MG63 (cell line): ENCODE measurements around the gene MYBL2. TPM values are rescaled to one million over a fixed set of nuclear protein-coding genes. Genes with fewer than 3 reads are reported as not detected.
A peak's percentile ranks its signal among the peaks of the same experiment; 100 is the strongest.

ENCODE experiments used
- DNase-seq: peaks from one replicate; pipeline ENCODE4 v3.0.0-alpha.2; 2020
- H3K27me3 ChIP-seq: fragments of 250-450 bp; sonication (Bioruptor Pico); 2 replicates; pipeline ENCODE4 v1.5.1; 2020; ENCODE audit warnings: mild to moderate bottlenecking, moderate library complexity
- H3K36me3 ChIP-seq: fragments of 250-450 bp; sonication (Bioruptor Pico); 2 replicates; pipeline ENCODE4 v1.5.1; 2020; ENCODE audit warnings: mild to moderate bottlenecking, moderate library complexity
- H3K4me3 ChIP-seq: fragments of 250-450 bp; sonication (Bioruptor Pico); 2 replicates; pipeline ENCODE4 v1.5.1; 2020; ENCODE audit warnings: mild to moderate bottlenecking, moderate library complexity
- H3K9me3 ChIP-seq: fragments of 250-450 bp; sonication (Bioruptor Pico); 2 replicates; pipeline ENCODE4 v1.5.1; 2020; ENCODE audit warnings: mild to moderate bottlenecking, moderate library complexity
- total RNA-seq: library from RNA; depleted of rRNA; stranded (reverse); fragments of >200 nt; shearing (Covaris generic); gene quantifications from 2 replicates; pipeline ENCODE4 v1.2.3, GENCODE V29; 2014; ENCODE audit warnings: low replicate concordance

MYBL2 gene
- total RNA-seq, 1 experiment from 2014 or later: 30.5 TPM

DNA sequence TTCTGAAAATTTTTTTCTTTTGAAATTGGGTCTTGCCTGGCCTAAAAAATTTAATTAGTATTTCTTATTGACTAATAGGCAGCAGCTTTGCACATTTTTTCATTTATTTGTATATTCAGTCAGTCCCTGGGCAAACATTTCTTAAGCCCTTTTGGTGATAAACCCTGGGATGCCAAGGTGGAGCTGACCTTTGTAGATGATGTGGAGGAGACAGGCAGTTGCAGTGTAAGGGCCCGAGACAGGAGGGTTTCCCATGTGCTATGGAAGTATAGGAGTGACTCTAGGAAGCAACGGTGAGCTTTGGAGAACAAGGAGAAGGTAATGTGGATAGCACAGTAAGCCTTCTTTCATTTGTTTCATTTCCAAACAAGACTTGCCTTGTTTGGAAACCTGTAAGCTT lies 3.5 kb downstream of the MYBL2 start:
- DNase-seq: no peak
- peaks cover 52% of the 10 kb centered on the region for H3K36me3 ChIP-seq
- H3K27me3 ChIP-seq: no peaks in the 10 kb centered on the region
- H3K9me3 ChIP-seq: no peaks in the 10 kb centered on the region
- H3K4me3 ChIP-seq: no peak overlapping the region

DNA sequence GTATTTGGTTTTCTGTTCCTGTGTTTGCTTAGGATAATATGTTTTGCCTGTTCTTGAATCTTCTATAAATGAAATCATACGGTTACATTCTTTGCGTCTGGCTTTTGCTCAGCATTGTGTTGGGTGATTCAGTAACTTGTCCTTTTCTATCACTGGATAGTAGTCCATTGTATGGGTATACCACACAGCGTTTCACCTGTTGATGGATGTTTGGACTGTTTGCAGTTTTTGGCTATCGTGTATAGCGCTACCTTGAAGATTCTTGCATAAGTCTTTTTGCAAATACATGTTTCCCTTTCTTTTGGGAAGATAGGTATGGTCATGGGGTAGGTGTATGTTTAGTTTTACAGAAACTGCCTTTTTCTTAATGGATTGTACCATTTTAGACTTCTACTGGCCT lies 9.5 kb downstream of the MYBL2 start:
- no peaks in the 10 kb centered on the region for H3K9me3 ChIP-seq
- no peak for DNase-seq
- H3K27me3 ChIP-seq: no peaks in the 10 kb centered on the region
- H3K4me3 ChIP-seq: no peak overlapping the region
- H3K36me3 ChIP-seq: peaks cover 59% of the 10 kb centered on the region

DNA sequence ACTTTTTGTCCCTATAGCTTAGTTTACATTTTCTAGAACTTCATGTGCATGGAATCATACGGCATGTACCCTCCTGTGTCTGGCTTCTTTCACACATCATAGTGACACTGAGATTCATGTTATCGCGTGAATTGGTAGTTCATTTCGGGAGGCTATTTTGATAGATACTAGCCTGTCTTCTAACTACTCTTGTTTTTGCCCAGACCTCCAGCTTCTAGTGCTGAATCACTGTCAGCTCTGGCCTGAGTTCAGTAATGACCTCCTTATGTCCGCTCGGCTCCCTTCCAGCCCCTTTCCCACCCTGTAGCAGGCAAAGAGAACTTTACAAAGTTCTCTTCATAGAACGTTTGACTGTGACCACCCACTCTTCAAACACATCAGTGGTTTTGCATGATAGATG lies 14.1 kb downstream of the MYBL2 start:
- Histone ChIP-seq H3K27me3 (no peaks in the 10 kb centered on the region), H3K36me3 (peaks cover 54% of the 10 kb centered on the region), H3K9me3 (no peaks in the 10 kb centered on the region), H3K4me3 (no peak overlapping the region)
- DNase-seq: no peak

DNA sequence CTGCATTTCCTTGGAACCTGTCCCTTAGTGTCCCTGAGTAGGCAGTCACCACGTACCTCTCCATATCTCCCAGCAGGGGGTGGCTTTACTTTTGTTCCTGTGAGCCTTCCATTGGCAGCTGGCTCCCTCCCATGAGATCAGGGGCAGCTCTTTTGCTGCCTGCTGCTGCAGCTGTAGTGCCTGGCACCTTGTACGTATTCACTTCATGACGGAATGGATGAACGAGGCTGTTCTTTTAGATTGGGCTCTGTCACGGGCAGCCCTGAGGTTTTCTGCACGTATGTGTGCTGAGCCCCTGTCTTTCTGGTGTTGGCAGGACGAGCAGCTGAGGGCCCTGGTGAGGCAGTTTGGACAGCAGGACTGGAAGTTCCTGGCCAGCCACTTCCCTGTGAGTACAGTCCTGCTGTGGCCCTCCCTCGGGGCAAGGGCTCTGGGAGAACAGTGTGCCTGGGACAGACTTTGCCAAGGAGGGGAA lies 14.6 kb downstream of the MYBL2 start:
- H3K4me3 ChIP-seq: no peak overlapping the region
- H3K9me3 ChIP-seq: no peaks in the 10 kb centered on the region
- no peak for DNase-seq
- H3K27me3 ChIP-seq: no peaks in the 10 kb centered on the region
- peaks cover 53% of the 10 kb centered on the region for H3K36me3 ChIP-seq

DNA sequence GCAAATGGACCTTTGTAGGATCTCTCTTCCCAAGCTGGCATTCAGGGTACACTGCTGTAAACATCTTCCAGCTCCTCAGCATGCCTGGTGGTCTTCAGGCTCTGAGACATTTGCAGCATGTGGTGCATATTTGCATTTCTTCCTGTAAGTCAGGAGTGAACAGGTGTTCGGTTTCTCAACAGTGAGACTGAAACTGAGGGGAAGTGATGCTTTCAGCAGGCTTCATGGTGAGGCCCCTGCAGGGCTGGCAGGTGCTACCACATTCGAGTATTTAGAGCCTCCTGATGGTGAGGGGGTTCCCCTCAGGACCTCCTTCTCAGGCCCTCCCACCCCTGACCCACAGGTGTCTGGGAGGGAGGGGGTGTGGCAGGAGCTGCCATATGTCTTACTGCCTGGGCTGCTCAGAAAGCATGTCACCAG lies 15.1 kb downstream of the MYBL2 start:
- H3K4me3 ChIP-seq: no peak overlapping the region
- H3K9me3 ChIP-seq: no peaks in the 10 kb centered on the region
- DNase-seq: no peak
- peaks cover 53% of the 10 kb centered on the region for H3K36me3 ChIP-seq
- H3K27me3 ChIP-seq: no peaks in the 10 kb centered on the region

DNA sequence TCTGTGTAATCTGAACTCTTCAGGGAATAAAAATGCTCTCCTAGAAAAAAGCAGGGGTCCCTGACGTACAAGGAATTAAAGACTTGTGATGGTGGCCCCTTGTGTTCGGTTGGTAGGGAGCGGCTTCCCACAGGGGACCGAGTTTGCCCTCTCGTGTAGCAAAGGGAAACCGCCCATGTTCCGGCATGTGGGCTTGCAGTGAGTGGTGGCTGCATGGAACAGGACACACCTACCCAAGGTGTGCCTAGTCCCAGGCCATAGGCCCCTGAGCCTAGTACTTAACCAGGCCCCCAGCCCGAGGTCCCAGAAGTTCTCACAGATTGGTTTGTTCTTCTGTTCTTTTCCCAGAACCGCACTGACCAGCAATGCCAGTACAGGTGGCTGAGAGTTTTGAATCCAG lies 15.5 kb downstream of the MYBL2 start:
- Histone ChIP-seq H3K9me3 (no peaks in the 10 kb centered on the region), H3K27me3 (no peaks in the 10 kb centered on the region), H3K36me3 (peaks cover 54% of the 10 kb centered on the region), H3K4me3 (no peak overlapping the region)
- DNase-seq: no peak

DNA sequence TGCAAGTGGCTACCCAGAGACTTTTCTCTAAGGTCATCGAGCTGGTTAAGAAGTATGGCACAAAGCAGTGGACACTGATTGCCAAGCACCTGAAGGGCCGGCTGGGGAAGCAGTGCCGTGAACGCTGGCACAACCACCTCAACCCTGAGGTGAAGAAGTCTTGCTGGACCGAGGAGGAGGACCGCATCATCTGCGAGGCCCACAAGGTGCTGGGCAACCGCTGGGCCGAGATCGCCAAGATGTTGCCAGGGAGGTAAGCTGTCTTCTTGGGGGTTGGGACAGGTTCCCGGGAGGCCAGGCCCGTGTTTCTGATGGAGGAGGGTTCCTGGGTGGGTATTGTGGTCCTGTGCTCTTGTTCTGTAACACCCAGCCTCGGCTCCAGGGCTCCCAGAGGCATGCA lies 19.9 kb downstream of the MYBL2 start:
- Histone ChIP-seq H3K4me3 (no peak overlapping the region), H3K36me3 (peaks cover 48% of the 10 kb centered on the region), H3K27me3 (no peaks in the 10 kb centered on the region), H3K9me3 (no peaks in the 10 kb centered on the region)
- no peak for DNase-seq

DNA sequence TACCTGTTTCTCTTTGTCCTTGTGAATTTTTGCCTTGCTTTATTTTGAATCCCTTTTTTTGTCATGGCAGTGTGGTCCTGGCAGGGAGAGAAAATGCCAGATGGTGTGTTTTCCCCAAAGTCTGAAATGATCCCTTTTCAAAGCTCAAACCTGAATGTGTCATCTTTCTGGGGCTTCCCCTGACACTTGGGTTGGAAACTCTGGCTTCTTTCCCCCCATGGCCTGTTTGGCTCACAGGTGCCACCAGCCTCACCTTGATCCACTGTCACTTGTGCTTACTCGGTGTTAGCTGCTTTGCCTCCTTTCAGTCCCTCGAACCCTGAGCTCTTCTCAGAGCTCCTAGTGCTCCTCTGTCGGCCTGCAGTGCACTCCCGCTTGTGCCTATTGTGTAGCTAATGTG lies 22.3 kb downstream of the MYBL2 start:
- no peak overlapping the region for H3K4me3 ChIP-seq

DNA sequence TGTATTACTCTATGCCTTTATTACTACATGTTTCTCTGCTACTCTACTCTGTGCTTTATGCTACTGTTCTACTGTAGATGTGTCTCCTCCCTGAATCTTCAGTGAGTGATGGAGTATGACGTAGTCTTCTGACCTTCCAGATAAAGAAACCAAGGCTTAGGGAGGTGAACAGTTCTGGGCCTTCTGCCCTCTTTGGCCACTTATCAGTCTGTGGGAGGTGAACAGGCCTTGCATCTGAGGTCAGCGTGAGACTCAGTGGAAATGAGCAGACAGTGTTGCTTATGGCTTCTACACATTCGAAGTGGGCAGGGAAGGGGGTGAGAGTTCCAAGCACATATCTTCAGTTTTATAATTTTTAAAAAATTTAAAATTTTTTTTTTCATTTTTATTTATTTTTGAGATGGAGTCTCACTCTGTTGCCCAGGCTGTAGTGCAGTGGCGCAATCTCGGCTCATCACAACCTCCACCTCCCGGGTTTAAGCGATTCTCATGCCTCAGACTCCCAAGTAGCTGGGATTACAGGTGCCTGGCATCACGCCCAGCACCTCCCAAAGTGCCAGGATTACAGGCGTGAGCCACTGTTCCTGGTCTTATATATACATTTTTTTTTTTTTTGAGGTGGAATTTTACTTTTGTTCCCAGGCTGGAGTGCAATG lies 24.2 kb downstream of the MYBL2 start:
- no peaks in the 10 kb centered on the region for H3K9me3 ChIP-seq
- no peak overlapping the region for H3K4me3 ChIP-seq
- no peaks in the 10 kb centered on the region for H3K27me3 ChIP-seq
- DNase-seq: no peak
- peaks cover 58% of the 10 kb centered on the region for H3K36me3 ChIP-seq

More for the DNA sequence above, 22.3 kb downstream of the MYBL2 start:
- no peak for DNase-seq
- Histone ChIP-seq H3K27me3 (no peaks in the 10 kb centered on the region), H3K9me3 (no peaks in the 10 kb centered on the region), H3K36me3 (peaks cover 52% of the 10 kb centered on the region)

DNA sequence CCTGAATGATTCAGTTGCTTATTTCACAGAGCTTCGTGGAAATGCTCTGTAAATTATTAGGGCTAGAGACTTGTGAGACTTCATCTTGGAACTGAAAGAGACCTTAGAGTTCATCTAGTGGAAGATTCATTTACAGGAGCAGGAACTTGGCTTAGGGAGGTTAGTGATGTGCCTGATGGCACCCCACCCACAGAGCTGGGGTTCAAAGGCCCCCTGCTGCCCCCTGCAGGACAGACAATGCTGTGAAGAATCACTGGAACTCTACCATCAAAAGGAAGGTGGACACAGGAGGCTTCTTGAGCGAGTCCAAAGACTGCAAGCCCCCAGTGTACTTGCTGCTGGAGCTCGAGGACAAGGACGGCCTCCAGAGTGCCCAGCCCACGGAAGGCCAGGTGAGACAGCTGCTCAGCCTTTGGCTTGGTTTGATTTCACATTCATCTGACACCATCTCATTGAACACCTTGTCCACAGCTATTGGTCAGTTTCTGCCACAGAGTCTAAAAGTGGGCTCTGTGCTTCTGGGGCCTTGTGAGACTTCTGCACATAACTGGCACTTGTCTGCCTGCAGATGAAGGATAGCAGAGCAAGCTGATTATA lies 25.1 kb downstream of the MYBL2 start:
- Histone ChIP-seq H3K27me3 (no peaks in the 10 kb centered on the region), H3K36me3 (peaks cover 57% of the 10 kb centered on the region), H3K9me3 (no peaks in the 10 kb centered on the region), H3K4me3 (no peak overlapping the region)
- peak; percentile 52 for DNase-seq

DNA sequence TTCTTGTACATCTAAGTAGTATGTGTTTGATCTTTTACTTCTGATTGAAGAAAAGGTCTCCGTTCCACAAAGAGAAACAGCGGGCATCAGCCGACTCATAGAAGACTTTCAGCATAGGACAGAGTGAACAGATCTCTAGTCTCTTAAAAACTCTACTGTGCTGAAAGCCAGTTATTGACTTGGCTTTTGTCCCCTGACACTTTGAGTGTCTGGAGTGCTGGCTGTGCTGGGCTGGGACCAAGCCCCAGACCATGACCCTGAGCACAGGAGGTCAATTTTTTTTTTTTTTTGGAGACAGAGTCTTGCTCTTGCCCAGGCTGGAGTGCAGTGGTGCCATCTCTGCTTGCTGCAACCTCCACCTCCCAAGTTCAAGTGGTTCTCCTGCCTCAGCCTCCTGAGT lies 27.8 kb downstream of the MYBL2 start:
- peaks cover 49% of the 10 kb centered on the region for H3K36me3 ChIP-seq
- no peaks in the 10 kb centered on the region for H3K27me3 ChIP-seq
- H3K9me3 ChIP-seq: no peaks in the 10 kb centered on the region
- DNase-seq: no peak
- H3K4me3 ChIP-seq: no peak overlapping the region

DNA sequence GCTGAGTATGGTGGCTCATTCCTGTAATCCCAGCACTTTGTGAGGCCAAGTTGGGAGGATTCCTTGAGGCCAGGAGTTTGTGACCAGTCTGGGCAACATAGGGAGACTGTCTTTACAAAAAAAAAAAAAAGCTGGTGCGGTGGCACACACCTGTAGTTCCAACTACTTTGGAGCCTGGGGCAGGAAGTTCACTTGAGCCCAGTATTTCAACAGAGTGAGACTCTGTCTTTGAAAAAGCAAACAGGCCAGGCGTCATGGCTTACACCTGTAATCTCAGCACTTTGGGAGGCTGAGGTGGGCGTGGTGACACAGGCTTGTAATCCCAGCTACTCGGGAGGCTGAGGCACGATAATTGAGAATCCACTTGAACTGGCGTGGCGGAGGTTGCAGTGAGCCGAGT lies 28.7 kb downstream of the MYBL2 start:
- no peaks in the 10 kb centered on the region for H3K9me3 ChIP-seq
- H3K4me3 ChIP-seq: no peak overlapping the region
- H3K27me3 ChIP-seq: no peaks in the 10 kb centered on the region
- no peak for DNase-seq
- peaks cover 55% of the 10 kb centered on the region for H3K36me3 ChIP-seq

DNA sequence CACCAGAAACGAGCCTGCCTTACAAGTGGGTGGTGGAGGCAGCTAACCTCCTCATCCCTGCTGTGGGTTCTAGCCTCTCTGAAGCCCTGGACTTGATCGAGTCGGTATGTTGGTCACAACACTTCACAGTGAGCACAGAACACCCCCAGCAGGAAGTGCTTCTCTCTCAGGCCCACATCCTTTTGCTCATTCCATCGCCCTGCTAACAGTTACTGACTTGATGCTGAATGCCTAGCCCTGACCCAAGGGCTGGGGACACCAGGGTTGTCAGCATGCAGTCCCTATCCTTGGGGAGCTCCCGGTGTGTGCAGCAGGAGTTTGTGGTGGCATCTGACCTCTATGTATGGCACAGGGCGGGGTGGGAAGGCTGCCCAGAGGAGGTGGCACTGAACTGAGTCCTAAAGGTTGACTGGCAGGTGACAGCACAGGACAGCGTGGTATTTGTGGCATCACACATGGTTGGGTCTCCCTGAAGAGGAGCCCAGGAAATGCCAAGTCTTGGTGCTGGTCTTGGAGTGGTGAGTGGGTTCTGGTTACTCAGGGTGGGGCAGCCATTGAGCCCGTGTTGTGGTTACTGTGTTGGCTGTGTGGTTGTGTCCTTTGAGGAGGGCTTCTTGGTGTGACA lies 33.1 kb downstream of the MYBL2 start:
- Histone ChIP-seq H3K9me3 (no peaks in the 10 kb centered on the region), H3K4me3 (no peak overlapping the region), H3K27me3 (no peaks in the 10 kb centered on the region), H3K36me3 (peaks cover 60% of the 10 kb centered on the region)
- DNase-seq: no peak

DNA sequence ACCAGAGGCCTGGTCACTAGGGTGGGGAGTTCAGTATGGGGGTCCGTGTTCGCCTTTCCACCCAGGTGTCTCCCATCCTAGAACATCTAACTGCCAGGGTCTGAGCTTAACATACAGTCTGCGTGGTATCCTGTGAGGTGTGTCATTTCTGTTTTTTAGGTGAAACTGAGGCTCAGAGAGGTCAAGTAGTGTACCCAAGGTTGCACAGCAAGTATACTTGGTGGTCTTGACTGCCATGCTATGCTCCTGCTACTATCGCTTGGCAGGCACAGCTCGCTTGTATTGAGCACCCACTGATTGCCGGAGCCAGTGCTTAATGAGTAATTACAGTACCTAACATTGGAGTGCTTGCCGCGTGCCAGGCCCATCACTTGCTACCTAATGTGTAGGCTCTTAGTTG lies 33.7 kb downstream of the MYBL2 start:
- Histone ChIP-seq H3K27me3 (no peaks in the 10 kb centered on the region), H3K4me3 (no peak overlapping the region), H3K36me3 (peaks cover 60% of the 10 kb centered on the region), H3K9me3 (no peaks in the 10 kb centered on the region)
- DNase-seq: no peak

DNA sequence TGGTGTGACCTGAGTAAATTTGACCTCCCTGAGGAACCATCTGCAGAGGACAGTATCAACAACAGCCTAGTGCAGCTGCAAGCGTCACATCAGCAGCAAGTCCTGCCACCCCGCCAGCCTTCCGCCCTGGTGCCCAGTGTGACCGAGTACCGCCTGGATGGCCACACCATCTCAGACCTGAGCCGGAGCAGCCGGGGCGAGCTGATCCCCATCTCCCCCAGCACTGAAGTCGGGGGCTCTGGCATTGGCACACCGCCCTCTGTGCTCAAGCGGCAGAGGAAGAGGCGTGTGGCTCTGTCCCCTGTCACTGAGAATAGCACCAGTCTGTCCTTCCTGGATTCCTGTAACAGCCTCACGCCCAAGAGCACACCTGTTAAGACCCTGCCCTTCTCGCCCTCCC lies 35.6 kb downstream of the MYBL2 start:
- H3K4me3 ChIP-seq: no peak overlapping the region
- no peaks in the 10 kb centered on the region for H3K27me3 ChIP-seq
- no peaks in the 10 kb centered on the region for H3K9me3 ChIP-seq
- peaks cover 65% of the 10 kb centered on the region for H3K36me3 ChIP-seq
- no peak for DNase-seq

DNA sequence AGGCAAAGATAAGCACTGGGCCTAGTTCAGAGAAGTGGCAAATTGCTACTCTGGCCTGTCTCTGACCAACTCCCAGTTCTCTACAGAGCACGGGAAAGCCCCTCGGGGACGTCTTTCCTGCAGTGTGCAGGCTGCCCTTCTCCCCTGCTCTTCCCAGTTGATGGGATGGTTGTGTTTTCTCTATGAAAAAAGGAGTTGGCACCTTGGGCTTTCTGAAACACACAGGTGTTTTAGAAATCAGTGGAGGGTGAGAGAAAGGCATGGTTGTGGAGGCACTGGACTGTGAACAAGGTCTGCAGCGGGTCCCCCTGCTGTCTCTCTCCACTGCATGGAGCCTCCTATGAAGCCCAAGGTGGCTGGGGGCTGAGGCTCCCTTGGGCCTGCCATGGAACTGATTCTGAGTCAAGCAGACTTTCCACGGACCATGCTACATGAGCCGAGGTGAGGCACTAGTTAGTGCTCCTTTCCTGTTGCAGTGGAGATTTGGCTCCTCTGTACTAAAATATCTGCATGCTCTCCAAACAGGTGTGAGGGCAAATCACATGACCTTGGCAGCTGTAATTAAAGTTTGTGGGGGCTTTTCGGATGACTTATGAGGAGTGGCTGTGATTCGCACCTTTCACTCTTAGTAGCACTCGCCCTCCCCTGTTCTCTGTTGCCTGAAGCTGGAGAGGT lies 43.6 kb downstream of the MYBL2 start:
- DNase-seq: no peak
- Histone ChIP-seq H3K4me3 (no peak overlapping the region), H3K27me3 (no peaks in the 10 kb centered on the region), H3K36me3 (peaks cover 67% of the 10 kb centered on the region), H3K9me3 (no peaks in the 10 kb centered on the region)

DNA sequence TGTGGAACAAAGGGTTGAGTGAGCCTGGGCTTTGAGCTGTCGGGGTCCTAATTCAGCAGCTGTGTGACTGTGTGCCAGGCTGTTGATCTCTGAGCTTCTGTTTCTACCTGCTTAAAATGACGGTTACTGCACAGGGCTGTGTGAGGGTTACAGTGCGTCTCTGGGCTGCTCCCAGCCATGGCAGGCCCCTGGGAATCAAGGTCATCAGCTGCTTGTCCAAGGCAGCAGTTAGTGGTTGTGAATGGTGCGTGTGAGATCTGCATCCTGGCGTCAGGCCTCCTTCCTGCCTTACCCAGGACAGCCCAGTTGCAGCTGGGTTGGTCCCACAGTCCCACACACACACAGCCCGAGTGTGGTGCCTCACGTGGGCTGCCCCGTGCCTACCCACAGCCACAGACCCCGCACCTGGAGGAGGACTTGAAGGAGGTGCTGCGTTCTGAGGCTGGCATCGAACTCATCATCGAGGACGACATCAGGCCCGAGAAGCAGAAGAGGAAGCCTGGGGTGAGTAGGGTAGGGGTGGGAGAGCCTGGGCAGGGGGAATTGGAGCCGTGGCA lies 44.3 kb downstream of the MYBL2 start:
- H3K27me3 ChIP-seq: no peaks in the 10 kb centered on the region
- no peak for DNase-seq
- no peak overlapping the region for H3K4me3 ChIP-seq
- H3K9me3 ChIP-seq: no peaks in the 10 kb centered on the region
- H3K36me3 ChIP-seq: peaks cover 65% of the 10 kb centered on the region
